HUES64 (cell line): ENCODE results near the gene CDH13.

ENCODE experiments used
- H3K27ac ChIP-seq: 2 replicates; pipeline ENCODE4 v1.7.0; 2013; ENCODE audit warnings: low read depth, low read length, inconsistent platforms
- H3K27me3 ChIP-seq: 2 replicates; pipeline ENCODE4 v1.6.1; 2013; ENCODE audit warnings: mild to moderate bottlenecking, low read length; ENCODE audit not compliant: insufficient read depth
- H3K36me3 ChIP-seq: 2 replicates; pipeline ENCODE4 v1.6.1; 2013; ENCODE audit warnings: mild to moderate bottlenecking, low read length; ENCODE audit not compliant: insufficient read depth
- H3K4me1 ChIP-seq: 2 replicates; pipeline ENCODE4 v1.6.1; 2013; ENCODE audit warnings: mild to moderate bottlenecking, low read length, moderate library complexity; ENCODE audit not compliant: insufficient read depth
- H3K4me3 ChIP-seq: 2 replicates; pipeline ENCODE4 v1.5.1; 2013; ENCODE audit warnings: mild to moderate bottlenecking, low read length, moderate library complexity
- H3K9ac ChIP-seq: 2 replicates; pipeline ENCODE4 v1.6.1; 2013; ENCODE audit warnings: mild to moderate bottlenecking, low read depth, low read length
- H3K9me3 ChIP-seq: 2 replicates; pipeline ENCODE4 v1.6.1; 2013; ENCODE audit warnings: low read depth, low read length; ENCODE audit not compliant: insufficient read depth
- WGBS: fragments of 150-250, 120-280 bp; methylation state at CpG from one replicate; pipeline ENCODE4 v1.1.7; 2013; ENCODE audit warnings: missing lambda C conversion rate; 5-methylcytosine and 5-hydroxymethylcytosine counted together

Gene CDH13

GRCh38 chr16:82639263-82639662 lies 12.5 kb downstream of the CDH13 start:
- H3K4me3 ChIP-seq, result no peak overlapping the region
- H3K27ac ChIP-seq, result no peak overlapping the region
- no peaks in the 10 kb centered on the region for H3K36me3 ChIP-seq
- H3K27me3 ChIP-seq, result no peaks in the 10 kb centered on the region
- 61% methylated on average over 3 of the region's 3 CpGs for WGBS
- no peak overlapping the region for H3K9ac ChIP-seq
- H3K9me3 ChIP-seq, result no peaks in the 10 kb centered on the region
- H3K4me1 ChIP-seq, result peaks cover 11% of the 10 kb centered on the region

GRCh38 chr16:82639666-82640336 lies 13.0 kb downstream of the CDH13 start:
- H3K36me3 ChIP-seq, result no peaks in the 10 kb centered on the region
- H3K4me3 ChIP-seq, result no peak overlapping the region
- no peak overlapping the region for H3K27ac ChIP-seq
- H3K27me3 ChIP-seq, result no peaks in the 10 kb centered on the region
- peaks cover 16% of the 10 kb centered on the region for H3K4me1 ChIP-seq
- no peak overlapping the region for H3K9ac ChIP-seq
- H3K9me3 ChIP-seq, result no peaks in the 10 kb centered on the region
- 47% methylated on average over 9 of the region's 9 CpGs for WGBS

GRCh38 chr16:82641336-82641984 lies 14.7 kb downstream of the CDH13 start:
- Histone ChIP-seq H3K4me3 (no peak overlapping the region), H3K9ac (no peak overlapping the region), H3K27ac (no peak overlapping the region), H3K9me3 (no peaks in the 10 kb centered on the region), H3K36me3 (no peaks in the 10 kb centered on the region), H3K4me1 (peaks cover 23% of the 10 kb centered on the region), H3K27me3 (no peaks in the 10 kb centered on the region)
- WGBS, result 89% methylated on average over 4 of the region's 6 CpGs

- 88% methylated on average over 3 of the region's 4 CpGs for WGBS
- no peak overlapping the region for H3K4me3 ChIP-seq
- H3K9ac ChIP-seq, result no peak overlapping the region
- H3K27ac ChIP-seq, result no peak overlapping the region
- H3K4me1 ChIP-seq, result peaks cover 23% of the 10 kb centered on the region
- no peaks in the 10 kb centered on the region for H3K27me3 ChIP-seq
- no peaks in the 10 kb centered on the region for H3K36me3 ChIP-seq
- H3K9me3 ChIP-seq, result no peaks in the 10 kb centered on the region
These were observed 16.4 kb downstream of the CDH13 start for GRCh38 chr16:82643136-82643535.

GRCh38 chr16:82643936-82644630 lies 17.3 kb downstream of the CDH13 start:
- no peak overlapping the region for H3K9ac ChIP-seq
- WGBS, result 20% methylated on average over 10 of the region's 10 CpGs
- H3K36me3 ChIP-seq, result no peaks in the 10 kb centered on the region
- no peak overlapping the region for H3K4me3 ChIP-seq
- H3K9me3 ChIP-seq, result no peaks in the 10 kb centered on the region
- peaks cover 23% of the 10 kb centered on the region for H3K4me1 ChIP-seq
- no peaks in the 10 kb centered on the region for H3K27me3 ChIP-seq
- peak overlapping the region; percentile 79; the same call in 1 of the 2 replicates for H3K27ac ChIP-seq

GRCh38 chr16:82646504-82646903 lies 19.7 kb downstream of the CDH13 start:
- H3K9me3 ChIP-seq, result no peaks in the 10 kb centered on the region
- 92% methylated on average over 2 of the region's 3 CpGs for WGBS
- no peaks in the 10 kb centered on the region for H3K27me3 ChIP-seq
- H3K9ac ChIP-seq, result no peak overlapping the region
- H3K4me1 ChIP-seq, result peaks cover 23% of the 10 kb centered on the region
- H3K36me3 ChIP-seq, result no peaks in the 10 kb centered on the region
- H3K27ac ChIP-seq, result no peak overlapping the region
- H3K4me3 ChIP-seq, result no peak overlapping the region

GRCh38 chr16:82649766-82650165 lies 23.0 kb downstream of the CDH13 start:
- Histone ChIP-seq H3K4me1 (peaks cover 15% of the 10 kb centered on the region; the same call in 1 of the 2 replicates), H3K9me3 (no peaks in the 10 kb centered on the region), H3K27ac (no peak overlapping the region), H3K9ac (no peak overlapping the region), H3K4me3 (no peak overlapping the region), H3K36me3 (no peaks in the 10 kb centered on the region), H3K27me3 (no peaks in the 10 kb centered on the region)
- WGBS, result 86% methylated on average over 3 of the region's 3 CpGs

GRCh38 chr16:82650804-82651203 lies 24.0 kb downstream of the CDH13 start:
- H3K27ac ChIP-seq, result no peak overlapping the region

GRCh38 chr16:82651921-82652601 lies 25.3 kb downstream of the CDH13 start:
- Histone ChIP-seq H3K9me3 (no peaks in the 10 kb centered on the region), H3K4me3 (no peak overlapping the region), H3K27ac (0 out of 2 replicates have a peak overlapping the region, but pooled peaks have one; percentile 13), H3K27me3 (no peaks in the 10 kb centered on the region), H3K9ac (no peak overlapping the region), H3K36me3 (no peaks in the 10 kb centered on the region), H3K4me1 (peaks cover 14% of the 10 kb centered on the region; the same call in 1 of the 2 replicates)
- 93% methylated on average over 7 of the region's 7 CpGs for WGBS

More at GRCh38 chr16:82650804-82651203, 24.0 kb downstream of the CDH13 start:
- Histone ChIP-seq H3K36me3 (no peaks in the 10 kb centered on the region), H3K4me3 (no peak overlapping the region), H3K4me1 (peaks cover 14% of the 10 kb centered on the region; the same call in 1 of the 2 replicates), H3K9me3 (no peaks in the 10 kb centered on the region), H3K9ac (no peak overlapping the region), H3K27me3 (no peaks in the 10 kb centered on the region)
- WGBS, result 98% methylated on average over 2 of the region's 2 CpGs

GRCh38 chr16:82652826-82653225 lies 26.1 kb downstream of the CDH13 start:
- Histone ChIP-seq H3K4me3 (no peak overlapping the region), H3K9me3 (no peaks in the 10 kb centered on the region), H3K27ac (no peak overlapping the region), H3K27me3 (no peaks in the 10 kb centered on the region), H3K4me1 (peaks cover 14% of the 10 kb centered on the region; the same call in 1 of the 2 replicates), H3K9ac (no peak overlapping the region), H3K36me3 (no peaks in the 10 kb centered on the region)
- 91% methylated on average over 4 of the region's 4 CpGs for WGBS
